GM10847 (cell line): ENCODE data around the gene NLN.

Experiments
- POLR2A ChIP-seq: IDR thresholded peaks from 2 replicates; pipeline ENCODE4 v1.6.1; 2011; ENCODE audit not compliant: insufficient read length; ENCODE audit errors: extremely low read depth

Gene NLN

GRCh38 chr5:65722575-65723403, 784 bp downstream of the NLN start:
- TF ChIP-seq POLR2A: no peak

GRCh38 chr5:65727491-65728156, 5.6 kb downstream of the NLN start:
- TF ChIP-seq POLR2A: no peak

GRCh38 chr5:65728218-65728617, 6.2 kb downstream of the NLN start:
- TF ChIP-seq POLR2A: no peak

GRCh38 chr5:65730910-65731309, 8.9 kb downstream of the NLN start:
- TF ChIP-seq POLR2A: no peak

GRCh38 chr5:65734921-65735320, 12.9 kb downstream of the NLN start:
- no peak for TF ChIP-seq POLR2A

GRCh38 chr5:65736011-65736410, 14.0 kb downstream of the NLN start:
- TF ChIP-seq POLR2A: no peak

GRCh38 chr5:65737842-65738241, 15.8 kb downstream of the NLN start:
- no peak for TF ChIP-seq POLR2A

GRCh38 chr5:65738305-65738704, 16.3 kb downstream of the NLN start:
- no peak for TF ChIP-seq POLR2A

GRCh38 chr5:65739162-65739561, 17.2 kb downstream of the NLN start:
- no peak for TF ChIP-seq POLR2A

- TF ChIP-seq POLR2A: no peak
These were observed 20.7 kb downstream of the NLN start for GRCh38 chr5:65742565-65743231.

GRCh38 chr5:65749221-65749844, 27.3 kb downstream of the NLN start:
- no peak for TF ChIP-seq POLR2A

GRCh38 chr5:65749956-65750355, 28.0 kb downstream of the NLN start:
- no peak for TF ChIP-seq POLR2A

GRCh38 chr5:65750938-65751337, 28.9 kb downstream of the NLN start:
- TF ChIP-seq POLR2A: no peak

GRCh38 chr5:65753189-65753588, 31.2 kb downstream of the NLN start:
- TF ChIP-seq POLR2A: no peak

GRCh38 chr5:65758546-65759144, 36.6 kb downstream of the NLN start:
- no peak for TF ChIP-seq POLR2A
